Measurements from ENCODE around the gene HNRNPU.
A peak's percentile ranks its signal among the peaks of the same experiment; 100 is the strongest.

HNRNPU gene

DNA sequence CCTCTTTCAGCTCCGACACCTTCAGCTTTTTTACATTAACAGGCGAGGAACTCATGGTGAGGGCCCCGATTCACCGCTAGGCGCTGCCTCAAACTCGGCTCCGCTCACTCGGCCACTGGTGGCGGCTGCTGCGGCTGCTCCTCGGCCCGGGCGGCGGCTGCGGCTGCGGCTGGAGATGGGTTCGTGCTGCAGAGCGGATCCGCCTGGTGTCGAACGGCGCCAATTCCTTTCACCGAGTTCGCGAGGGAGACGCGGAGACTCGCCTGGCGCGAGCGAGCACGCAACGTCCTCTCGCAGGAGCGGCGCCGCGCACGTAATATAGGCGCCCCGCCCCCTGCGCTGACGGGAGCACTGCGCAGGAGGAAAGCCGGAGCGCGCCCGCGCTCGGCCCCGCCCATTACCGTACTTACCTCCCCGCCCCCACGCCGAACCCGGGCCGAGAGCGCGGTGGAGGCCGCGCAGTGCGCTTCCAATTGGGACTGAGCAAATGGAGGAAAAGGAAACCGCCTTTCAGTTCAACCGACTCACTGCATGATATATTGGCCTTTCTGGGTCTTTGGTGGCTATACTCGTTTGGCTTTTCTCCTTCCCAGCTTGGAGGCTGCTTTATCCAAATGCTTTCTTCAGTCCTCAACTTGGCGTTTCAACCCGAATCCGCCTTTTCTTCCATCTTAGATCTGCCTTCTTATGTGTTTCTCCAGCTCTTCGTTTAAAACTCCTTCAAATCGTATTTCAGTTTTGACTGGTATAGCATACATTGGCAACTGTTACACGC lies at the start of gene HNRNPU:
TSS of gene HNRNPU (minus strand) at position 291 of the 775 bp plus-strand sequence. CDS start at position 55, 236 bp downstream.
- DNase-seq = peak; percentile 98 to 100 (median 99)

DNA sequence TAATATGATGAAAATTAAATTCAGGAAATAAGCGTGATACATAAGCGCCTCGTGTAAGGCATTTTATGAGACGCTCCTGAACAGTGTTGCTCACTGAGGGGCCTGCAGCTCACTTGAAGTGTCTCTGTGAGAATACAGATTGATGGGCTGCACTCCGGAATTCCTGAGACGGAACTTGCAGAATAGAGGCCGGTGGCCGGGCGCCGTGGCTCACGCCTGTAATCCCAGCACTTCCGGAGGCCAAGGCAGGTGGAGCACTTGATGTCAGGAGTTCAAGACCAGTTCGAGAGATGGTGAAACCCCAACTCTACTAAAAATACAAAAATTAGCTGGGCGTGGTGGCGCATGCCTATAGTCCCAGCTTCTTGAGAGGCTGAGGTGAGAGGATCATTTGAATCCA lies 49.5 kb upstream of the HNRNPU start:
- no peak for DNase-seq

DNA sequence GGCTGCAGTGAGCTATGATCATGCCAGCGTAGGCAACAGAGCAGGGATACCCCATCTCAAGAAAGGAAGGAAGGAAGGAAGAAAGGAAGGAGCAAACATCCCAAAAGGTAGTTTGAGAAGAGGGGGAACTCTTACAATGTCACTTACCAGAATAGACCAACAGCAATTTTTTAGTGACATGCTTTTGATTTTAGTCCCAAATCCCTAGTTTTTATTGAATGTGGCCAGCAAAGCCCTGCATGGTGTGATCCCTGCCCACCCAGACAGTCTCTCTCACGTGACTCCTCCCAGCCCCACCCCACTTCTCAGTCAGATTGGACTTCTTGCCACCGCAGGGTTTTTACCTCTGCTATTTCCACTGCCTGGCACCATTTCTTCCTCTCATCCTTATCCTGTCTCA lies 39.8 kb upstream of the HNRNPU start:
- DNase-seq = no peak

DNA sequence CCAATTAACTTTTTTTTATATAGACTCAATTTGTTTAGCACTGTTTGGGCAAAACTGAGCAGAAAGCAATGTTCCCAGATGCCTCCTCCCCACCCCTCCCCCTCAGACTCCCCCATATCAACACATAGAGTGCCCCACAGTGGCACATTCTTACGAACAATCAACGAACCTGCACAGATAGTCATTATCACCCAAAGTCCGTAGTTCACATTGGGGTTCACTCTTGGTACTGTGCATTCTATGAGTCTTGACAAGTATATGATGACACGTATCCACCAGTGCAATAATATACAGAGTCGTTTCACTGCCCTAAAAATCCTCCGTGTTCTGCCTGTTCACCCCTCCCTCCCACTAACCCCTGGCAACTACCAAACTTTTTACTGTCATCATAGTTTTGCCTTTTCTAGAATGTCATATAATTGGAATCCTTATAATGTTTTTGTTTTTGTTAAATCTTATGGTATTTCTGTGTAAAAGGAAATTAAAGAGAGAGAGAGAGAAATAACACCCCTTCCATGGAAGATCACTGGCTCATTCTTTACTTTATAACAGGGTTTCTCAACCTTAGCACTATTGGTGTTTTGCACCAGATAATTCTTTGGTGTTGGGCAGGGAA lies 37.2 kb upstream of the HNRNPU start:
- DNase-seq = no peak

DNA sequence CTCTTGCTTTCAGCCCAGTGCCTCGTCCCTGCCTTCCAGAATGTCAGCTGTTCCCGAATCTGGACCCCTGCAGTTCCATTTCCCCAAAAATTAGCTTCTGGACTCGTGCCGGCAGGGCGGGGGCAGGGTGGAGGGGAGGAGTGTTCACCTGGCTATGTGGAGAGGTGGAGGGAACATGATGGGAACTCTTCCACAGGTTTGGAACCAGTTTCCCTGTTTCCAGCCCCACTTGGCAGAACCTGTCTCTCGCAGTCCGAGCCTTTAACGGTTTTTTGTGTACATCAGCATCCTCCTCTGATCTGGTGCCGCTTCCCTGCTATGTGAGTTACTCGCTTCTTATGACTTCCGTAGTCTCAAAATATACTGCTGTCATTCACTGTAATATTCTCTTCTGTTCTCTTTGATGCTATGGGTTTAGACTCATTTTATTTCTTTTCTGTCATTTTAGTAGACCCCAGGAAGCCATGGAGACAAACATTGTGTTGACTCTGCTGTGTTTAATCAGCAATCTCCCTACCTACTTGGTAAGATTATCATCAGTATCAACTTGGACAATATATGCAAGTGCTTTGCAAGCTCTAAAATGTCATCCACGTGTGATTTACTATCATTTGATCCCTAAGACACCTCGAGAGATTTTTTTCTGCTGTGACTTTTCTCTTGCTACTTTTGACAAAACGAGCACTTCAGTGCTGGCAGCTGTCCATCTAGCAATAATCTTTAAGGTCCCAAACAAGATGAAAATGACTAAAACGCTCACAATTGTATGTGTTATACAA lies 33.3 kb upstream of the HNRNPU start:
- DNase-seq = no peak

DNA sequence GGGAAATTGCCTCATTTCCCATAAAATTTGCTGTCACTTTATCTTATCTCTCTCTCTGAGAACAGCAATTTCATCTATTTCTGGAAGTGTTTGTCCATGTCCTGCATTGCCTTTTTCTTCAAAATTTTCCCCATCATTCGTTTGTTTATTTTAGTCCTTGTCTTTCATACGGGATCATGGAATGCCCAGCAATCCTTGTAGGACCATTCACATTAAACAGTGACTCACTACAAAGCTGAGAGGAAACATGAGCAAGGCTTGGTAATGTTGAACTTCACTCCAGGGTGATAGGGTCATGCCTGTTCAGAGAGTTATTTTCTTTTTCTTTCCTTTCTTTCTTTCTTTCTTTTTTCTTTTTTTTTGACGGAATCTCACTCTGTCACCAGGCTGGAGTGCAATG lies 32.2 kb upstream of the HNRNPU start:
- no peak for DNase-seq

DNA sequence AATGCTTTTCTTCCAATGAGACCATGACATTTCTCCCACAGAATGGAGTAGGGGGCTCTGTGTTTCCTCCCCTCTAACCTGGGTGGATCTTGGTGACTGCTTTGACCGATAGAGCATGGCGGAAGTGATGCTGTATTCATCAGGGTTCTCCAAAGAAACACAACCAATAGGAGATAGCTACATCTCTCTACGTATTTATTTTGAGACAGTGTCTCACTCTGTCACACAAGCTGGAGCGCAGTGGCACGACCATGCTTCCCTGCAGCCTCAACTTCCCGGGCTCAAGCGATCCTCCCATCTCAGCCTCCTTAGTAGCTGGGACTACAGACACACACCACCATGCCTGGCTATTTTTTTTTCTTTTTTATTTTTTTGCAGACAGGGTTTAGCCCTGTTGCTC lies 29.5 kb upstream of the HNRNPU start:
- no peak for DNase-seq

DNA sequence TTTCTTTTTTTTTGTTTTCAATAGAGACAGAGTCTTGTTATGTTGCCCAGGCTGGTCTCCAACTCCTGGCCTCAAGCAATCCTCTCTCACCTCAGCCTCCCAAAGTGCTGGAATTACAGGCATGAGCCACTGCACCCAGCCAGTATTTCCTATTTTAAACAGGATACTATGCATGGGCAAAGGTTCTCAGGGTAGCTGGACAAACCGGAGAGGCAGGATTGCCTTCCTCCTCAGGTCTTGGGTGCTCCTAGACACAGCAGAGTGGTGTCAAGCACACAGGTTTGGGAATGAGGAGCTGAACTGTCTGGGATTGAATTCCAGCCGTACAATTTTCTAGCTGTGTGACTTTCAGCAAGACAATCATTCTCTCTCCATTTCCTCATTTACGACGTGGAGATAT lies 22.9 kb upstream of the HNRNPU start:
- DNase-seq = no peak

DNA sequence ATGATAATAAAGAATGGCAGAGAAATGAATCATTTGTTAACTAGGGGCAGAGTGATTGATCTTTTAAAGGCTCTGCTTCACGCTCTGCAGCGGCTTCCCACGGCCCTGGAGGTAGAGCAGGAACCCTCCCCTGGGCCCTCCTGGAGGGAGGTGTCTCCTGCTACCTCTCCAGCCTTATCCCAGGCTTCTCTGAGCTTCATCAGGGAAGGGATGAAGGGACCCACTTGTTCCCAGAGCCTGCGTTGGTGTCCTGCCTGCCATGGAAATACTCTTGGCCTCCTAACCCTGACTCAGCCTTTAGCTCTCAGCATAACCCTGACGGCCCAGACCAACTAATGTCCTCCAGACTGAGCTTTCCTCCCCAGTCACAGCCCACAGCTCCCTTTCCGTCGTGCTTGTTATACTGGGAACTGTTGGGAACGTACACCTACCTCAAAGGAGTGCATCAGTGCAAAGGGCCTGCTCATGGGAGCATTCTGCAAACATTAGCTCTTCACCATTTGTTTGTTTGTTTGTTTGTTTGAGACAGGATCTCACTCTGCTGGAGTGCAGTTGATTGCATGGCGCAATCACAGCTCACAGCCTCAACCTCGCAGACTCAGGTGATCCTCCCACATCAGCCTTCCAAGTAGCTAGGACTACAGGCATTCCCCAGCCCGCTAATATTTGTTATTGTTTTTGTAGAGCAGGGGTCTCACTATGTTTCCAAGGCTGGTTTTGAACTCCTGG lies 17.4 kb upstream of the HNRNPU start:
- no peak for DNase-seq

DNA sequence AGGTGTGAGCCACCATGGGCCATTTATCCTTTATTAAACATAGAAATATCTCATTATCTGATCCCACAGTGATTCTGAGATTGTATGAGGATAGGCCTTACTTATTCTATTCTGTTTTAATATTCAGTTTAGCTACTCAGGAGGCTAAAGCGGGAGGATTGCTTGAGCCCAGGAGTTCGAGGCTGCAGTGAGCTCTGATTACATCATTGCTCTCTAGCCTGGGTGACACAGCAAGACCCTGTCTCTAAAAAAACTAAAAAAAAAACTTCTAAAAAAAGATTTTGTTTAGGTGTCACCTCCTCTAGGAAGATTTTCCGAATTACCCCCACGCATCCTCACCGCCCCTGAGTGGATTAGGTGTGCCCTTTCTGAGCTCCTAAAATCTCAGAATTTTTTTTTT lies 14.3 kb upstream of the HNRNPU start:
- no peak for DNase-seq

DNA sequence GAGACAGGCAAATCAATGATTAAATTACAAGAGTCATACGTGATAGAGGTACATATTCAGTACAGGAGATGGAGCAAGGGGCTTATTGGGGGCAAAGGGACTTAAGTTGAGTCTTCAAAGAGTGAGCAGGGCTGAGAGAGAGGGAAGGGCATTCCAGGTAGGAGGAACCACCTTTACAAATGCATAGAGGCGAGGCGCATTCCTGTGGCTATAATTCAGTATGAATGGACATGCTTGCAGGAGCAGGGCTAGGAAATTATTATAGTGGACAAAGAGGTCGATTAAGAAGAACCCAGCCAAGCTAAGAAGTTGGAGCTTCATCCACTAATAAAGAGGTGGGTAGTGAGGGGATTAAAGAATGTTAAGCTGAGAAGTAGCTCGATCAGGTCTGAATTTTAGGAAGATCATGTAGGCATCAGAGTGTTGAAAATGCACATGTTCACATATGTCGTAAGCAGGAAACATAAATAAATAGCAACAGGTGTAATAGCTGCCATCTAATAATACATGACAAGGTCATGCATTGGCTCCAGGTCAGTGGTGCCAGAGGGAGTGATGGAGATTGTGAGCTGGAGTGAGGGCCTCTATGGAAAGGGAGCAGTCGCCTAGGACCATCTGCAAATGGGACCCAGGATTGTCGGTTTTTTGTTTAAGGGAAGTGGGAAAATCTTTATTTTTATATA lies 12.0 kb upstream of the HNRNPU start:
- DNase-seq = no peak

DNA sequence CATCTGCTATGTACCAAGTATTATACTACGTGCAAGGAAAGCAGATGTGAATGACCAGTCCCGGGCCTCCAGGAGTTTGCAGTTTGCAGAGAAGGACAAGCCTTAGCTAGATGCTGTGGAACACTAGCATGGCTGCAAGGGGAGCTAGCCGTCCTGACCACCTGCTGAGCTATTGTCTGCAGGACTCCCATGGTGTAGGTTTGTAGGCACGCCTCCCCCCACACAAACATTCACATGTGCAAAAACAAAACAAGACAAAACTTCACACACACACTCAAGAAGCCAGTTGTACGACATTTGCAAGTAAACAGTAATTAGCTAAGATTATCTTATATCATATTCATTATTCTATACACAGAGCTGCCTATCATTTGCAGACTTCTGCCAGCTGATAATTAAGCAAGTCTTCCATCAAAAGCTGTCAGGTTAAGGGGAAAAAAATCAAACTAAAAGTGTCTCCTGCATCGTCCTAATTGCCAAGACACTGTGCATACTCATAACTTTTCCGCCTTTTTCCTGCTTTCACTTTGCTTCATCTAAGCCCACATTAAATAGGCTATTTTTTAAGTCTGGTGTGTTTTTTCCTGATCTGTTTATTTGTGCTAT lies 10.7 kb upstream of the HNRNPU start:
- no peak for DNase-seq

DNA sequence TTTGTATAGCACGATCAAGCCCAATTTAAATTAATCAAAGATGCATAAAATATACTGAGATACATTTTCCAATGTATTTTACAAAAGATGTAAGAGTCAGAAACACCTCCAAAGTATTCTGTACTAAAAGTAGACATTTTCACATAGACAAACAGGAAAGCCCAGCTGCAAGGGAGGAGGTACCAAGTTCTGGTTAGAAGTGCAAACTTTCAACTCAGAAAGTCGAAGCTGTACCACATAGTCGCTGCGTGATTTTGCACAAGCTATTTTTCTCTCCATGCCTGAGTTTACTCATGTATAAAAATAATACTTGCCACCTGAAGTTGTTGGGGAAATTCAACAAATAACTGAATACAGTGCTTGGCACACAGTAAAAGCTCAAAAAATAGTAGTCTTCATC lies 5.6 kb upstream of the HNRNPU start:
- DNase-seq = no peak

DNA sequence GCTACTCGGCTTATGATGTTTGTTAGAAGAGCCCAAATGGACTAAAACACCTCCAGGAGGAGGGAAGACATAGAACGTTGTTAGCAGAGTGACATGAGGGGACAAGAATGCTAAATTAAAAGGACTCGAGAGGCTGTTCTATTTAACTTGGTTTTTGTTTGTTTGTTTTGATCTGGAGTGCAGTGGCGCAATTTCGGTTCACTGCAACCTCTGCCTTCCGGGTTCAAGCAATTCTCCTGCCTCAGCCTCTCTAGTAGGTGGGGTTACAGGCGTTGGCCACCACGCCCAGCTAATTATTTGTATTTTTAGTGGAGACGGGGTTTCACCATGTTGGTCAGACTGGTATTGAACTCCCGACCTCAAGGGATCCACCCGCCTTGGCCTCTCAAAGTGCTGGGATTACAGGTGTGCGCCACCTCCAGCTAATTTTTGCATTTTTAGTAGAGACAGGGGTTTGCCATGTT lies 5.1 kb upstream of the HNRNPU start:
- no peak for DNase-seq

DNA sequence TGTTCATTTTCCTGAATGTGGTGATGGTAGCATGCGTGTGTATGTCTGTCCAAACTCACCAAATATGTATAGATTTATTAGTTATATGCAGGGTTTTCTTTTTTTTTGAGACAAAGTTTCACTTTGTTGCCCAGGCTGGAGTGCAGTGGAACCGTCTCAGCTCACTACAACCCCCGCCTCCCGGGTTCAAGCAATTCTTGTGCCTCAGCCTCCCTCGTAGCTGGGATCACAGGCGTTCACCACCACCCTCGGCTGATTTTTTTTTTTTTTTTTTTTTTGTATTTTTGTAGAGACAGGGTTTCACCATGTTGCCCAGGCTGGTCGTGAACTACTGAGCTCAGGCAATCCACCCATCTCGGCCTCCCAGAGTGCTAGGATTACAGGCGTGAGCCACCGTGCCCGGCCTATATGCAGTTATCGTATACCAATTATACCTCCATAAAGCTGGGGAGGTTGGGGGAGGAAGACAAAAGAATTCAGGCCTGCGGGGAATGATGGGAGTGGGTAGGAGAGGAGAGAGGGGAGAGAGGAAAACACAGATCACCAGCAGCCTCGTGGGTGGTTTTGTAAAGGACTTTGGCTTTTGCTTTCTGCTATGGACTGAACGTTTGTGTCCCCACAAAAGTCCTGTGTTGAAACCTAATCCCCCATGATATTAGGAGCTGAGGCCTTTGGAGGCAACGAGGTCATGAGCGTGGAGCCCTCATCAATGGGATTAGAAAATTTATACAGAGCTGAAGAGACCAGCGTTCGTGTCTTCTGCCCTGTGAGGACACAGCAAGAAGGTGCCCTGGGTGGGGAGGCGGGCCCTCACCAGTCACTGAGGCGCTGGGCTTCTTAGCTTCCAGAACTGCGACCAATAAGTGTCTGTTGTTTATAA lies 4.4 kb upstream of the HNRNPU start:
- no peak for DNase-seq

DNA sequence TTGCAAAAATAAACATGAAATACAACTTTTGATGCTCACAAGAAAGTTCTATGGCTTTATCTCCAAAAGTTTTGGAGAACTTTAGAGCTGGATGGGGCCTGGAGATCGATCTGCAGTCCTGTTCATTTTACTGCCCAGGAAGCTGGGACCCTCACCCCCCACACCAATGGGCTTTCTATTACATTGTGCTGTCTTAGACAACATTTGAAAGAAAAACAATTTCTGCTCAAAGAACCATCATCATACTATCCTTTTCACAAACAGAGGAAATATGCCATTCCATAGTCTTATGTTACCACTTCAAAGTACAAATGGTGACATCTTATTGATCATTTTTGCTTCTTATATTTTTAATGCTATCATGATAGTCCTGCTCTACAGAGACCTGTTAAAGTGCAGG lies 2.0 kb upstream of the HNRNPU start:
- DNase-seq = no peak

DNA sequence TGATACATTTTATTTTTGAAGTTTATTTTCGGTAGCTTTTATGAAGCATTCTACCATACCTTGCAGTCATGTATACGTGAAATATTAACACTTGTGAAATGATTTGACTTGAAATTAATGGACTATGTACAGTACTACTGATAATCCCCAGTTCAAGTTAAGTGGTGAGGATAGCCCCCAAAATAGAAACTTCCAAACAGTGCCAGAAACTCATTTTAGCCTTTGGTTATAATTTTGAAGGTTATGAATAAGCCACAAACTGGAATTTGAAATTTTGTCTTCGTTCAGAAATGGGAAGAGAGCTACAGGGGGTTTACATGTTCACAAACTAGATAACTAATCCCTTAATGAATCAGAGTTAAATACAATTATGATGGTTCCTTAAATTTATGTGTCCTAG lies 1.5 kb upstream of the HNRNPU start:
- peak in 1 of 3 donors; percentile 31 for DNase-seq

DNA sequence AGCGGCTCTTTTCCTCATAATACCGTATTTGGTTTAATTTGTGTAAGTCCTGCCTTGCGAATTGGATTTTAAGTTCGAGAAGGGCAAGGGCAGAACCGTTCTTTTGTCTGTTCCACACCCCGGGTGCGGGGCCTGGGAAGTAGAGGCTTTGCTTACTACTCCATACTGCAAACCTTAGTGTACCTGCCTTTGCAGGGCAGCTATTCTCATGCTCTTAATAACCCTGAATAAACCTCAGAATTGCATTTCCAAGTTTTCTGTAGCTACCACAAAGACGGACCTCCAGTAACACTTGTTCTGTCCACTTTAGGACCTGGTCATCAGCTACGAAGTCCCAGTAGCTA lies 657 bp upstream of the HNRNPU start:
- peak in 1 of 3 donors; percentile 48 for DNase-seq

DNA sequence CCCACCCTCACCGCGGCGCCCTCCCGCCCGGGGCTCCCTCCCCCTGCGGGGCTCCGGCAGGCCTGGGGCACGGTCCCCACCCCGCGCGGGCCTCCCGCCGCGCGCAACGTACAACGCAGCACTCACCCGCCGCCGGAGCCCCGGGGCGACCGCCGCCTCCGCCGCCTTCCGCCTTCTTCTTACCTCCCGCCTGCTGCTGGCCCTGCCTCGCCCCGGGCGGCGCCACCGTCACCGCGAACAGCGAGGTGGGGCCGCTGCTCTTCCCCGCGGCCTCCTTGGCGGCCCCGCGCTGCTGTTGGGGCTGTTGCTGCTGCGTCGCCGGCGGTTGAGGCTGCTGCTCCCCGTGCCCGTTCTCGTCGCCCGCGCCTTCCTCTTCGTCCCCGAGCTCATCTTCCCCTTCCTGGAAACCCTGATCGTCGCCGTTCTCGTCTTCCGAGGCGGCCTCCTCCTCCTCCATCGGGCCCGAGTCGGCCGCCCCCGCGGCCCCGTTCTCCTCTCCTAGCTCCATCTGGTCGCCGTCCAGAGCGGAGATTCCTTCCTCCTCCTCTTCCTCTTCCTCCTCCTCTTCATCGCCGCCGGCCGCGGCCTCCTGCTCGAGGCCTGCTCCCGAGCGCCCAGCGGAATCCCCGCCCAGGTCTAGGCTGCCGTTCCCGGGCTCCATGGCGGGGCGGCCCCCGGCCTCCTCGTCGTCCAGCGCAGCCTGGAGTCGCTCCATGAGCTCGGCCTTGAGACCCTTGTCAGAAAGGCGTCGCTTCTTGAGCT lies 671 bp downstream of the HNRNPU start:
- peak; percentile 66 to 77 (median 69) for DNase-seq

Data from suppressor macrophage treated with lipopolysaccharide for 1 hour (primary cell).